HCT116 (cell line): ENCODE measurements around the gene ALDH9A1. TPM values are rescaled to one million over a fixed set of nuclear protein-coding genes. Genes with fewer than 3 reads are reported as not detected.

Source experiments
- ATAC-seq: fragments of 200-7000 bp; cut with Tn5 transposase; 2 replicates; pipeline ENCODE4 v1.9.1; 2020; ENCODE audit warnings: mild to moderate bottlenecking, moderate library complexity
- BruUV-seq: library from RNA; stranded (reverse); fragments of 400-500 nt; replicated peaks from 2 replicates; lab custom pipeline; 2021; lab: Mats Ljungman, UMichigan
- CTCF ChIA-PET: fragments of 300-600 bp; sonication (Branson Sonifier 250); formaldehyde crosslinking; loops from one replicate; lab custom pipeline; 2021; ENCODE audit warnings: antibody characterized with exemption; lab: Charles Lee
- POLR2A ChIA-PET: fragments of 300-600, 350-600 bp; sonication (Branson Sonifier 250); formaldehyde crosslinking; loops from one replicate; lab custom pipeline; 2021; ENCODE audit warnings: antibody characterized with exemption; lab: Charles Lee
- RAD21 ChIA-PET, 2 experiments: fragments of 300-600 bp; sonication (Branson Sonifier 250); formaldehyde crosslinking; loops; one replicate each; lab custom pipeline; 2023; ENCODE audit warnings: low total read pairs in 2 of 2; ENCODE audit not compliant: uncharacterized antibody in 2 of 2, unreplicated experiment in 2 of 2, low non-redundant PET in 1 of 2; lab: Charles Lee
- DNase-seq: peaks from one replicate; pipeline ENCODE4 v3.0.0-alpha.2; 2010; ENCODE audit warnings: low read depth, low spot score
- H2AFZ ChIP-seq: fragments of 200-600 bp; shearing (Covaris generic), sonication (generic); 2 replicates; pipeline ENCODE4 v1.6.1; 2017; ENCODE audit warnings: low read depth, mixed run types, mixed read lengths, antibody characterized with exemption, low read length; ENCODE audit not compliant: poor library complexity, severe bottlenecking
- H3K27ac ChIP-seq: 2 replicates; pipeline ENCODE4 v1.5.1; 2012; ENCODE audit warnings: low read depth, low read length
- H3K27me3 ChIP-seq: fragments of 200-600 bp; sonication (generic); 2 replicates; pipeline ENCODE4 v1.6.1; 2016; ENCODE audit warnings: mixed run types, low read length, mixed read lengths; ENCODE audit not compliant: insufficient read depth
- H3K36me3 ChIP-seq, 2 experiments: fragments of 200-500 bp in 1 of 2; fragments of 200-600 bp in 1 of 2; sonication (Bioruptor generic) in 1 of 2; sonication (generic) in 1 of 2; 2 replicates each; pipeline versions ENCODE4 v1.5.1 to v1.6.1; 2014 to 2016; ENCODE audit warnings: low read length in 2 of 2, inconsistent platforms in 1 of 2, mixed read lengths in 1 of 2, mixed run types in 1 of 2; ENCODE audit not compliant: insufficient read depth in 2 of 2, control insufficient read depth in 1 of 2
- H3K4me1 ChIP-seq, 2 experiments: fragments of 200-600 bp in 1 of 2; sonication (generic) in 1 of 2; 2 replicates each; pipeline versions ENCODE4 v1.5.1 to v1.6.1; 2012 to 2017; ENCODE audit warnings: low read length in 2 of 2, inconsistent platforms in 1 of 2, mild to moderate bottlenecking in 1 of 2, mixed read lengths in 1 of 2, mixed run types in 1 of 2, moderate library complexity in 1 of 2; ENCODE audit not compliant: insufficient read depth in 2 of 2, control insufficient read depth in 1 of 2
- H3K4me2 ChIP-seq: fragments of 200-600 bp; sonication (generic); 2 replicates; pipeline ENCODE4 v1.6.1; 2017; ENCODE audit warnings: mixed run types, low read length, mixed read lengths
- H3K4me3 ChIP-seq, 2 experiments: fragments of 200-600 bp in 1 of 2; sonication (generic) in 1 of 2; replicated peaks in 1 of 2; 2 replicates each; pipeline ENCODE4 v1.5.1; 2011 to 2016; ENCODE audit warnings: low read length in 2 of 2, control low read depth in 1 of 2, low read depth in 1 of 2, mild to moderate bottlenecking in 1 of 2, mixed read lengths in 1 of 2, mixed run types in 1 of 2
- H3K79me2 ChIP-seq: fragments of 200-600 bp; sonication (generic); 2 replicates; pipeline ENCODE4 v1.6.1; 2017; ENCODE audit warnings: mild to moderate bottlenecking, mixed run types, low read length, moderate library complexity, mixed read lengths; ENCODE audit not compliant: insufficient read depth
- H3K9ac ChIP-seq: fragments of 200-600 bp; sonication (generic); 2 replicates; pipeline ENCODE4 v1.6.1; 2016; ENCODE audit warnings: low read length, mixed read lengths
- H3K9me2 ChIP-seq: fragments of 200-600 bp; sonication (generic), shearing (Covaris generic); 2 replicates; pipeline ENCODE4 v1.6.1; 2017; ENCODE audit warnings: mixed run types, mild to moderate bottlenecking, moderate library complexity; ENCODE audit not compliant: insufficient read depth
- H3K9me3 ChIP-seq, 2 experiments: fragments of 200-500 bp in 1 of 2; fragments of 200-600 bp in 1 of 2; sonication (Bioruptor generic) in 1 of 2; sonication (generic) in 1 of 2; 2 replicates each; pipeline ENCODE4 v1.6.1; 2014 to 2017; ENCODE audit warnings: low read length in 2 of 2, mixed read lengths in 2 of 2, inconsistent platforms in 1 of 2, low read depth in 1 of 2, mild to moderate bottlenecking in 1 of 2, mixed run types in 1 of 2, moderate library complexity in 1 of 2; ENCODE audit not compliant: control insufficient read depth in 1 of 2, insufficient read depth in 1 of 2
- H4K20me1 ChIP-seq: fragments of 200-600 bp; sonication (generic), shearing (Covaris generic); 2 replicates; pipeline ENCODE4 v1.6.1; 2017; ENCODE audit warnings: mixed run types, mild to moderate bottlenecking, moderate library complexity; ENCODE audit not compliant: insufficient read depth
- CBX3 ChIP-seq: IDR thresholded peaks from 2 replicates; pipeline ENCODE4 v1.6.1; 2012; ENCODE audit warnings: low read depth
- CEBPB ChIP-seq: IDR thresholded peaks from 2 replicates; pipeline ENCODE4 v1.6.1; 2012; ENCODE audit warnings: low read depth
- EGR1 ChIP-seq: IDR thresholded peaks from 2 replicates; pipeline ENCODE4 v1.6.1; 2012; ENCODE audit warnings: low read depth
- ELF1 ChIP-seq: IDR thresholded peaks from 2 replicates; pipeline ENCODE4 v1.6.1; 2012; ENCODE audit warnings: low read depth, borderline replicate concordance
- EZH2phosphoT487 ChIP-seq: fragments of 200-600 bp; IDR thresholded peaks from 2 replicates; pipeline ENCODE4 v1.6.1; 2018; ENCODE audit warnings: antibody characterized with exemption, borderline replicate concordance
- FOSL1 ChIP-seq: IDR thresholded peaks from 2 replicates; pipeline ENCODE4 v1.6.1; 2012; ENCODE audit warnings: low read depth
- JUND ChIP-seq: IDR thresholded peaks from 2 replicates; pipeline ENCODE4 v1.6.1; 2012
- MAX ChIP-seq: IDR thresholded peaks from 2 replicates; pipeline ENCODE4 v1.6.1; 2012
- POLR2A ChIP-seq: IDR thresholded peaks from 2 replicates; pipeline ENCODE4 v1.7.0; 2011; ENCODE audit warnings: borderline replicate concordance; ENCODE audit not compliant: insufficient read depth, insufficient read length; ENCODE audit errors: extremely low read depth
- POLR2AphosphoS5 ChIP-seq: IDR thresholded peaks from 2 replicates; pipeline ENCODE4 v1.6.1; 2011; ENCODE audit warnings: mild to moderate bottlenecking, low read depth, low read length, moderate library complexity
- RAD21 ChIP-seq: IDR thresholded peaks from 2 replicates; pipeline ENCODE4 v1.6.1; 2012; ENCODE audit warnings: low read depth, mild to moderate bottlenecking
- SIN3A ChIP-seq: IDR thresholded peaks from 2 replicates; pipeline ENCODE4 v1.6.1; 2012; ENCODE audit warnings: low read depth
- SP1 ChIP-seq: IDR thresholded peaks from 2 replicates; pipeline ENCODE4 v1.6.1; 2012; ENCODE audit warnings: low read depth
- SRF ChIP-seq: IDR thresholded peaks from 2 replicates; pipeline ENCODE4 v1.6.1; 2012; ENCODE audit warnings: low read depth
- TCF7L2 ChIP-seq: IDR thresholded peaks from 2 replicates; pipeline ENCODE4 v1.7.0; 2011; ENCODE audit warnings: borderline replicate concordance, inconsistent platforms; ENCODE audit not compliant: insufficient read depth, insufficient read length; ENCODE audit errors: extremely low read depth
- YY1 ChIP-seq: IDR thresholded peaks from 2 replicates; pipeline ENCODE4 v1.6.1; 2011; ENCODE audit warnings: low read length, low read depth, moderate library complexity, mild to moderate bottlenecking; ENCODE audit not compliant: insufficient replicate concordance; ENCODE audit errors: extremely low read depth
- ZFX ChIP-seq: fragments of 450-650 bp; IDR thresholded peaks from 2 replicates; pipeline ENCODE4 v1.6.1; 2017
- ZNF274 ChIP-seq: fragments of 200-500 bp; sonication (Bioruptor generic); IDR thresholded peaks from 2 replicates; pipeline ENCODE4 v1.6.1; 2014; ENCODE audit warnings: mild to moderate bottlenecking, low read depth, low read length, inconsistent platforms
- intact Hi-C: fragments of 100-400 bp; cut with micrococcal nuclease; formaldehyde crosslinking; loops from 2 replicates; pipeline ENCODE4 v1.10.0; 2022
- total RNA-seq: library from RNA; stranded (reverse); gene quantifications from one replicate; pipeline ENCODE4 v1.2.1, GENCODE V29; 2021; ENCODE audit not compliant: unreplicated experiment

The ALDH9A1 gene
- total RNA-seq, 1 experiment from 2014 or later = 46.0 TPM

- no peaks in the 10 kb centered on the region for H3K9me2 ChIP-seq
- ChIA-PET RAD21 (no interaction called here), CTCF (no interaction called here), POLR2A (no interaction called here)
- no TSS peak for BruUV-seq
- H3K9ac ChIP-seq = no peak overlapping the region
- H3K4me1 ChIP-seq = no peaks in the 10 kb centered on the region
- intact Hi-C loops = no loop called here
- DNase-seq (no peak), ATAC-seq (no peak)
- H3K4me2 ChIP-seq = no peak overlapping the region
- no peak overlapping the region for H3K27ac ChIP-seq
- TF ChIP-seq TCF7L2 (no peak), MAX (no peak), ELF1 (no peak), JUND (no peak), POLR2A (no peak), SIN3A (no peak), YY1 (no peak), CEBPB (no peak), EZH2phosphoT487 (no peak), POLR2AphosphoS5 (no peak), CBX3 (no peak), SP1 (no peak), RAD21 (no peak)
- no peaks in the 10 kb centered on the region for H3K9me3 ChIP-seq
- H2AFZ ChIP-seq = no peak overlapping the region
- H3K4me3 ChIP-seq = no peak overlapping the region
- no peaks in the 10 kb centered on the region for H3K79me2 ChIP-seq
- H3K36me3 ChIP-seq = peaks cover 9 to 18% of the 10 kb centered on the region in 2 experiments; a peak in 3 of 4 replicates
- H4K20me1 ChIP-seq = no peaks in the 10 kb centered on the region
- H3K27me3 ChIP-seq = no peaks in the 10 kb centered on the region
These were observed 26.8 kb downstream of the ALDH9A1 start for GRCh38 chr1:165671526-165671925.

- ATAC-seq (no peak), DNase-seq (no peak)
- no peaks in the 10 kb centered on the region for H3K9me3 ChIP-seq
- H3K4me1 ChIP-seq = no peaks in the 10 kb centered on the region
- no peaks in the 10 kb centered on the region for H3K79me2 ChIP-seq
- no peak overlapping the region for H3K27ac ChIP-seq
- BruUV-seq = no TSS peak
- H3K9ac ChIP-seq = no peak overlapping the region
- H3K4me2 ChIP-seq = no peak overlapping the region
- no peaks in the 10 kb centered on the region for H4K20me1 ChIP-seq
- no peak overlapping the region for H2AFZ ChIP-seq
- no peak overlapping the region for H3K4me3 ChIP-seq
- no peaks in the 10 kb centered on the region for H3K27me3 ChIP-seq
- H3K36me3 ChIP-seq = peaks cover 24 to 26% of the 10 kb centered on the region in 2 experiments; a peak in 3 of 4 replicates
- TF ChIP-seq RAD21 = no peak
- TF ChIP-seq EGR1 = no peak
- no peak for TF ChIP-seq FOSL1
- no peak for TF ChIP-seq CBX3
- TF ChIP-seq JUND = no peak
- no peak for TF ChIP-seq ZNF274
- no peak for TF ChIP-seq SRF
- no peak for TF ChIP-seq ZFX
- TF ChIP-seq ELF1 = no peak
- H3K9me2 ChIP-seq = no peaks in the 10 kb centered on the region
- ChIA-PET RAD21 (no interaction called here), CTCF (no interaction called here), POLR2A (no interaction called here)
- intact Hi-C loops = no loop called here
These were observed 30.2 kb downstream of the ALDH9A1 start for GRCh38 chr1:165668184-165668583.
